GM10248 (cell line): Measurements from ENCODE around the gene ZCRB1.
"Not testable (repeated sequence)": the region's sequence is repeated elsewhere in the genome, so short reads cannot be mapped to it uniquely, and the experiment has no call there.

Experiments
- CTCF ChIA-PET: fragments of 300-600 bp; sonication (Branson Sonifier 250); formaldehyde crosslinking; extraction: SDS; loops from one replicate; lab custom pipeline; 2021; ENCODE audit warnings: antibody characterized with exemption; lab: Yijun Ruan, JAX
- POLR2A ChIA-PET: fragments of 350-650 bp; sonication (Branson Sonifier 250); formaldehyde crosslinking; extraction: SDS; loops from one replicate; lab custom pipeline; 2020; ENCODE audit warnings: antibody characterized with exemption; lab: Yijun Ruan, JAX
- DNase-seq: peaks from one replicate; pipeline ENCODE4 v3.0.0; 2012; ENCODE audit errors: extremely low spot score
- CTCF ChIP-seq: IDR thresholded peaks from 2 replicates; pipeline ENCODE4 v1.5.1; 2012; ENCODE audit warnings: mild to moderate bottlenecking, low read depth; ENCODE audit errors: extremely low read depth, missing control alignments, control extremely low read depth

ZCRB1 gene

GRCh38 chr12:42362647-42363260, 36.9 kb upstream of the ZCRB1 start:
- no peak for DNase-seq
- no peak for TF ChIP-seq CTCF
- ChIA-PET CTCF (interaction anchor here (1.7 to 2.7 kb wide), 2 partner anchors 10 to 256 kb away, joined by 3 to 11 read pairs; no protein-coding TSS in a partner anchor), POLR2A (no interaction called here)

GRCh38 chr12:42361909-42362646, 36.2 kb upstream of the ZCRB1 start:
- TF ChIP-seq CTCF: no peak
- CTCF ChIA-PET: interaction anchor here (1.0 to 2.7 kb wide), 3 partner anchors 10 to 255 kb away, joined by 3 to 11 read pairs (median 3); no protein-coding TSS in a partner anchor
- no peak for DNase-seq
- POLR2A ChIA-PET: no interaction called here

GRCh38 chr12:42360747-42361403, 35.0 kb upstream of the ZCRB1 start:
- no peak for TF ChIP-seq CTCF
- ChIA-PET CTCF (interaction anchor here (1.0 to 3.1 kb wide), 5 partner anchors 10 to 254 kb away, joined by 3 to 30 read pairs (median 3); no protein-coding TSS in a partner anchor), POLR2A (no interaction called here)
- DNase-seq: peak; percentile 22

- no peak for DNase-seq
- POLR2A ChIA-PET: no interaction called here
- no peak for TF ChIP-seq CTCF
- CTCF ChIA-PET: interaction anchor here (1.7 kb wide), 1 partner anchor 15 kb away, joined by 7 read pairs; no protein-coding TSS in a partner anchor
Observed at GRCh38 chr12:42356344-42356743, 30.4 kb upstream of the ZCRB1 start.

GRCh38 chr12:42350021-42350407, 24.1 kb upstream of the ZCRB1 start:
- CTCF ChIA-PET, POLR2A ChIA-PET, DNase-seq: not testable (repeated sequence)

- DNase-seq, POLR2A ChIA-PET: not testable (repeated sequence)
- CTCF ChIA-PET: interaction anchor here (1.4 to 2.0 kb wide), 2 partner anchors 8 to 18 kb away, joined by 5 to 11 read pairs; no protein-coding TSS in a partner anchor
Observed at GRCh38 chr12:42349119-42350020, 23.5 kb upstream of the ZCRB1 start.

- no peak for DNase-seq
- ChIA-PET POLR2A (no interaction called here), CTCF (interaction anchor here (1.4 to 3.2 kb wide), 2 partner anchors 15 to 26 kb away, joined by 5 to 19 read pairs; no protein-coding TSS in a partner anchor)
- no peak for TF ChIP-seq CTCF
Observed at GRCh38 chr12:42346403-42347002, 20.6 kb upstream of the ZCRB1 start.
